HL-60 (cell line): ENCODE results near the gene SLC9A1.

ENCODE experiments used
- DNase-seq, 2 experiments: peaks; one replicate each; pipeline ENCODE4 v3.0.0-alpha.2; 2010 to 2020; ENCODE audit warnings: low read depth in 1 of 2, low spot score in 1 of 2
- H3K27ac ChIP-seq: fragments of 250-450 bp; sonication (Bioruptor Pico); replicated peaks from 2 replicates; pipeline ENCODE4 v1.5.1; 2020; ENCODE audit warnings: mild to moderate bottlenecking, moderate library complexity
- H3K27me3 ChIP-seq: fragments of 250-450 bp; sonication (Bioruptor Pico); 2 replicates; pipeline ENCODE4 v1.5.1; 2021; ENCODE audit warnings: mild to moderate bottlenecking, moderate library complexity; ENCODE audit not compliant: insufficient read depth, poor library complexity, severe bottlenecking
- H3K4me3 ChIP-seq: replicated peaks from 2 replicates; pipeline ENCODE4 v1.5.1; 2011; ENCODE audit warnings: mild to moderate bottlenecking, control low read depth, low read length; ENCODE audit not compliant: insufficient read depth
- GABPA ChIP-seq: IDR thresholded peaks from 2 replicates; pipeline ENCODE4 v1.6.1; 2012; ENCODE audit warnings: low read depth
- POLR2AphosphoS5 ChIP-seq: IDR thresholded peaks from 2 replicates; pipeline ENCODE4 v1.6.1; 2012; ENCODE audit warnings: low read depth
- REST ChIP-seq: IDR thresholded peaks from 2 replicates; pipeline ENCODE4 v1.6.1; 2012; ENCODE audit warnings: low read depth; ENCODE audit not compliant: insufficient replicate concordance
- SPI1 ChIP-seq: IDR thresholded peaks from 2 replicates; pipeline ENCODE4 v1.6.1; 2012; ENCODE audit warnings: low read depth, mild to moderate bottlenecking, borderline replicate concordance
- TF ChIP-seq, protein P1 (sequence below): IDR thresholded peaks from one replicate; pipeline ENCODE4 v1.5.1; 2011; ENCODE audit warnings: low read length, control low read depth, inconsistent platforms; ENCODE audit not compliant: insufficient read depth

The SLC9A1 gene

DNA sequence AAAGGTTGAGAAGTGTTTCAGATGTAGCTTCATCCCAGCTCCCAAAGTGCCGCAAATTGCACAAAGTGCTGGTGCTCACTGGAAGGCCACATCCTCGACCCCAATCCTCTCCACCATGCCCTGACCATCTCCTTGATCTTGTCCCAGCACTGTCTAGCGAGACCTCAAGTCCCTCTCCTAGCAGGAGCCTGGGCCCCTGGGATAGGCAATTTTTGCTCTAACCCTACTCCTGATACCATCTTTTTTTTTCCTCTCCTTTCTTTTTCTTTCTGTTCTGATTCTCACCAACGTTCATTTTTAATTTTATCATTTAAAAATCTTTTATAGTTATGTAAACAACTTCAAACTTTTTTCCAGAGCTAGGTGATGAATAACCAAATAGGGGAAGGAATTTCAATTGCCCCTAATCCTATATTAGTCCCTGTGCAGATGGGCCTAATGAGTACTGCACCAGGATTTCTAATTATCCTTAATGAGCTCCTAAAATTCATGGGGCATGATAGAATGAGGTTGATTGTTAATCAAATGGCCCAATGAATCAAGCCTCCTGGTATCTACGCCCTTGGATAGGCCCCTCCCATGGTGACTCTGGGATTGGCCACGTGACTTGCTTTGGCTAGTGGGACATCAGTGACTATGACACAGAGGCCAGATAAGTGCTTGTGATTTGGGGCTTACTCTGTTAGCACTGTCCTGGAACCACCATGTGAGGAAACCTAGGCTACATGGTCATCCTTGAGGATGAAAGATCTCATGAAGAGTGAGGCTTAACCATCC lies 100.8 kb downstream of the SLC9A1 start:
- DNase-seq, result no peak

GRCh38 chr1:27052527-27052926 lies 102.4 kb downstream of the SLC9A1 start:
- H3K27me3 ChIP-seq, result no peaks in the 10 kb centered on the region
- TF ChIP-seq SPI1 (no peak), REST (no peak), POLR2AphosphoS5 (no peak), GABPA (no peak)
- TF ChIP-seq, protein P1, sequence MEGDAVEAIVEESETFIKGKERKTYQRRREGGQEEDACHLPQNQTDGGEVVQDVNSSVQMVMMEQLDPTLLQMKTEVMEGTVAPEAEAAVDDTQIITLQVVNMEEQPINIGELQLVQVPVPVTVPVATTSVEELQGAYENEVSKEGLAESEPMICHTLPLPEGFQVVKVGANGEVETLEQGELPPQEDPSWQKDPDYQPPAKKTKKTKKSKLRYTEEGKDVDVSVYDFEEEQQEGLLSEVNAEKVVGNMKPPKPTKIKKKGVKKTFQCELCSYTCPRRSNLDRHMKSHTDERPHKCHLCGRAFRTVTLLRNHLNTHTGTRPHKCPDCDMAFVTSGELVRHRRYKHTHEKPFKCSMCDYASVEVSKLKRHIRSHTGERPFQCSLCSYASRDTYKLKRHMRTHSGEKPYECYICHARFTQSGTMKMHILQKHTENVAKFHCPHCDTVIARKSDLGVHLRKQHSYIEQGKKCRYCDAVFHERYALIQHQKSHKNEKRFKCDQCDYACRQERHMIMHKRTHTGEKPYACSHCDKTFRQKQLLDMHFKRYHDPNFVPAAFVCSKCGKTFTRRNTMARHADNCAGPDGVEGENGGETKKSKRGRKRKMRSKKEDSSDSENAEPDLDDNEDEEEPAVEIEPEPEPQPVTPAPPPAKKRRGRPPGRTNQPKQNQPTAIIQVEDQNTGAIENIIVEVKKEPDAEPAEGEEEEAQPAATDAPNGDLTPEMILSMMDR, result no peak
- no peak overlapping the region for H3K4me3 ChIP-seq
- H3K27ac ChIP-seq, result no peak overlapping the region
- DNase-seq, result no peak

More for the DNA sequence above, 100.8 kb downstream of the SLC9A1 start:
- Histone ChIP-seq H3K27me3 (no peaks in the 10 kb centered on the region), H3K27ac (no peak overlapping the region), H3K4me3 (no peak overlapping the region)
- TF ChIP-seq, protein P1, result no peak
- TF ChIP-seq REST (no peak), GABPA (no peak), POLR2AphosphoS5 (no peak)

GRCh38 chr1:27049607-27050006 lies 105.3 kb downstream of the SLC9A1 start:
- no peak for TF ChIP-seq REST
- no peak for TF ChIP-seq GABPA
- TF ChIP-seq, protein P1, result no peak
- no peak for TF ChIP-seq SPI1
- TF ChIP-seq POLR2AphosphoS5, result no peak
- H3K27me3 ChIP-seq, result no peaks in the 10 kb centered on the region
- H3K27ac ChIP-seq, result no peak overlapping the region
- H3K4me3 ChIP-seq, result no peak overlapping the region
- DNase-seq, result no peak
